HTR-8/SVneo (cell line): Measurements from ENCODE around the gene DNAJB2.

Source experiments
- DNase-seq: peaks from one replicate; pipeline ENCODE4 v3.0.0; 2011; ENCODE audit warnings: low spot score, mixed read lengths; ENCODE audit not compliant: insufficient read length
- FAIRE-seq: peaks from 2 replicates; lab custom pipeline; 2011; peaks lifted over from hg19 to GRCh38; lab: Jason Lieb, UNC

The DNAJB2 gene

DNA sequence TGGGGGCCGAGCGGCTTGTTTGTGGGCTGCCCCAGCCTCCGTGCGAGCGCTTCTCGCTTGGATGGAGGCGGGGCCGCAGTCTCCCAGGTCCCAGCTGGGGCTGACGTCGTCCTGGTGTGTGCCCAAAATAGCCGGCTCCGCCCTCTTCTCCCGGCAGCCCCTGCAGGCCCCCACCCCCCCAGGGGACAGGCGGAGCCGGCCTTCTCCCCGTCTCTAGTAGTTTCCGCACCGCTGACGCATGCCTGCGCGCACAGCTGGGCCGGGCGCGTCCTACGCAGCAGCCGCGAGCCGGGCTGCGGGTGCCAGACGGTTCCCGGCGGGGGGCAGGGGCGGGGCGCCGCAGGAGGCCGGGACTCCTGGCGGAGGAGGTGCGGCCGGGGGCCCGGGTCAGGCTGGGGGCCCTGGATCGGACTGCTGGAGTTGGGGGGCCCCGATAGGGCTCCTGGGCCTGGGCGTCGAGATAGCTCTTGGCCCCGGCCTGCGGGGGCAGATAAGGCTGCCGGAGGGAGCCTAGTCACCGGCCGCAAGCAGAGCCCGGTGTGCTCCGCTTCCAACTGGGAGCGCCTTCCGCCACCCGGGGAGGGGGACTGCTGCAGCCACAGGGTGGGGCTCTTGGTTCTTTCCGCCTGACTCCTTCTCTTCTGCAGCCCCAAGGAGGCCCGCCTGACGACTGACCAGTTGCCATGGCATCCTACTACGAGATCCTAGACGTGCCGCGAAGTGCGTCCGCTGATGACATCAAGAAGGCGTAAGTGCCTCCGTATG is at the start of gene DNAJB2:
Gene DNAJB2, plus strand, starts transcription at position 216 of the 765 bp plus-strand sequence. Its CDS starts 468 bp downstream, at position 684.
- FAIRE-seq (peak; percentile 85), DNase-seq (peak; percentile 98)

DNA sequence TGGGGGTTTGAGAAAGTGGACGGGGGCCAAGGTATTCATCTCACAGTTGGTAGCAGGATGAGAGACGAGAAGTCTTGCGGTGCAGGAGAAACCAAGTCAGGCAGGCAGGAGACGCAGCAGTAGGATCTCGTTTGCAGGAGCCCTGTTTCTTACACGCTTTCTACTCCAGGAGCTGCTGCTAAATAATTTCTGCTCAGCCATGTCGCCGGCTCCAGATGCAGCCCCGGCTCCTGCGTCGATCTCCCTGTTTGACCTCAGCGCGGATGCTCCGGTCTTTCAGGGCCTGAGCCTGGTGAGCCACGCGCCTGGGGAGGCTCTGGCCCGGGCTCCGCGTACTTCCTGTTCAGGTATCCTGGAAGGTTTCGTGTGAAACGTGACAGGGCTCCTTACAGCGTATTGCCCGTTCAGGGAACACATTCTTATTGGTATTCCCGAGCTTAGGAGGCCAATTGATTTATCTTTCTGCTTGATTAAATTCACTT is 49.1 kb upstream of the DNAJB2 start:
- DNase-seq (no peak), FAIRE-seq (no peak)

GRCh38 chr2:219234331-219234730 is 44.8 kb upstream of the DNAJB2 start:
- no peak for DNase-seq
- no peak for FAIRE-seq

DNA sequence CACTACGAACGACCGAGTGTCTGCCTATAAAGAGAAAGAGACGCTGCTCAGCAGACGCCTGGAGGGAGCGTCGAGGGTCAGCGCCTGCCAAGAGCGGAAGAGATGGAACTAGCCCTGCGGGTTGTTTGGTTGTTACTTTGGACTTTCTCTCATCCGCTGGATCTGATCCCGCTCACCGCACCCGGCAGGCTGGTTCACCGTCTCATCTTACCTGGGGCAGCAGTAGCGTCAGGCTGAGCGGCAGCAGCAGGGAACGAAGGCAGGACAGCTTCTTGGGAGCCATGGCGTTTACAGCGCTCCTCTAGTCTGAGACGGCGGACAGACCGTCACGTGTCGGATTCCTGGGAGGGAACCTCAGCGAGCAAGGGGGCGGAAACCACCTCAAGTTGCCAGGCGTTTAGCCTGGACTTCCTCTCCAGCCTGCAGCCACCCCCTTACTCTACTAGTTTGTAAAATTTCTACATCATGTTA is 35.8 kb upstream of the DNAJB2 start:
- FAIRE-seq (no peak), DNase-seq (no peak)

DNA sequence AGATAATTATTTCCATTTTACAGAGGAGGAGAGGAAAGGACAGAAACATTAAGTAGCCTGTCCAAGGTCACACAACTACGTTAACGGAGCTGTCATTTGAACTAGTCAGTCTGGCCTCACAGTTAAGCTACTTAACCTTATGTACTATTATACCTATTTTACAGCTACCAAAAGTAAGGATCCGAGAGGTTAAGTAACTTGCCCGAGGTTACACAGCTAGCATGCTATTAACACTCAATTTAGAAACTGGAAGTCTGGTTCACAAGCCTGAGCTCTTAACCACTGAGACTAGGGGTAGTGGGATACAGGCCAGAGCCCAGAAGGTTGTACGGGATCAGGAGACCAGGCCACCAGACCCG is 34.4 kb upstream of the DNAJB2 start:
- no peak for FAIRE-seq
- DNase-seq, result no peak

GRCh38 chr2:219245148-219245898 is 33.8 kb upstream of the DNAJB2 start, which contains the start of the genes GLB1L and STK16:
TSS of gene GLB1L (minus strand) at chr2:219245444. CDS start at chr2:219243573, 1,871 bp downstream.
TSS of gene STK16 (plus strand) at chr2:219245479. CDS start at chr2:219246000, 521 bp downstream.
- FAIRE-seq, result peak; percentile 89

GRCh38 chr2:219245899-219246230 is 33.3 kb upstream of the DNAJB2 start:
- DNase-seq (no peak), FAIRE-seq (no peak)

More at GRCh38 chr2:219245148-219245898, 33.8 kb upstream of the DNAJB2 start, which contains the start of the genes GLB1L and STK16:
- peak; percentile 97 for DNase-seq

DNA sequence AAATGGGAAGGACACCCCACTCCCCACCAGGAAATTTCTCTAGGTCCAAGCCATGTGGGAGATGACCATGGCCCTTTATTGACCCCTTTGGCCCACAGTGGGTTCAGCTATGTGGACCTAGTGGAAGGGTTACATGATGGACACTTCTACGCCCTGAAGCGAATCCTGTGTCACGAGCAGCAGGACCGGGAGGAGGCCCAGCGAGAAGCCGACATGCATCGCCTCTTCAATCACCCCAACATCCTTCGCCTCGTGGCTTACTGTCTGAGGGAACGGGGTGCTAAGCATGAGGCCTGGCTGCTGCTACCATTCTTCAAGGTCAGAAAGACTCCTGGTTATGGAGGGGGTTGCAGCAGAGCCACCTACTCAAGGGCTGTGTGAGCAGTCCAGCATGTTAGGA is 32.6 kb upstream of the DNAJB2 start:
- no peak for DNase-seq
- FAIRE-seq, result no peak

GRCh38 chr2:219247678-219248642 is 31.2 kb upstream of the DNAJB2 start:
- no peak for FAIRE-seq
- no peak for DNase-seq

GRCh38 chr2:219248845-219249202 is 30.3 kb upstream of the DNAJB2 start:
- DNase-seq, result no peak
- FAIRE-seq, result no peak

DNA sequence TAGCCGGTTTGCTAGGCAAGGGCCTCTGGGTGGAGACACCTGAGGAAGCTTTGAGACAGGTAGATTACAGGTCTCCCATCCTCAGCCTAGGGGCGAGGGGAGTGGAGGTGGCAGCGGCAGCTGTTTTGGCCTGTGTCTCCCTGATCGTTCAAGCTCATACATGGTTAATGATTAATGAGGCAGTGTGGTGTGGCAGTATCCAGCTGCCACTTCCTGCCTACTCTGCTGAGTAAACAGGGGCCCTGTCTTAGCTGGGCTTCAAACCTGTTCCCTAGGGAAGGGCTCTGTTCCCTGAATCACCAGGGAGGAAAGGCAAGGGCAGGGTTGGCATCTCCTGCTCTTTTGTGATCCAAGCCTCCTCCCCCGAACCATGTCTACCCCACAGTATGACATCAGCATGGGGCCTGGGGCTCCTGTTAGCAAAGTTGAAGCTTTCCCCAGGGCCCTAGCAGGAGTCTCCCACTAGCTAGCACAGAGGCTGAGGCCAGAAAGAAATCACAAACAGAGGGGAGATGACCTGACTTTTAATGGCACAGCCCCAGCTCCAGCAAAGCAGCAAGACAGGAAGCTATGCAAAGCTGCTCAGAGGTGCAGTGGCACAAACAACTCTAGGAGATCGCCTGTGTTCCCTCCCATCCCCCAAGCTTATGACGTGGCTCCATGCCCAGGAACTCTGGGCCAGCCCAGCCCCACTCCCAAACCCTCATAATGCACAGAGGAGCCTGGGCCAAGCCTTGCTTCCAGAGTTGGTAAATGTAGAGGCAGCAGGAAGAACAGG is 29.8 kb upstream of the DNAJB2 start:
- FAIRE-seq, result no peak
- no peak for DNase-seq

DNA sequence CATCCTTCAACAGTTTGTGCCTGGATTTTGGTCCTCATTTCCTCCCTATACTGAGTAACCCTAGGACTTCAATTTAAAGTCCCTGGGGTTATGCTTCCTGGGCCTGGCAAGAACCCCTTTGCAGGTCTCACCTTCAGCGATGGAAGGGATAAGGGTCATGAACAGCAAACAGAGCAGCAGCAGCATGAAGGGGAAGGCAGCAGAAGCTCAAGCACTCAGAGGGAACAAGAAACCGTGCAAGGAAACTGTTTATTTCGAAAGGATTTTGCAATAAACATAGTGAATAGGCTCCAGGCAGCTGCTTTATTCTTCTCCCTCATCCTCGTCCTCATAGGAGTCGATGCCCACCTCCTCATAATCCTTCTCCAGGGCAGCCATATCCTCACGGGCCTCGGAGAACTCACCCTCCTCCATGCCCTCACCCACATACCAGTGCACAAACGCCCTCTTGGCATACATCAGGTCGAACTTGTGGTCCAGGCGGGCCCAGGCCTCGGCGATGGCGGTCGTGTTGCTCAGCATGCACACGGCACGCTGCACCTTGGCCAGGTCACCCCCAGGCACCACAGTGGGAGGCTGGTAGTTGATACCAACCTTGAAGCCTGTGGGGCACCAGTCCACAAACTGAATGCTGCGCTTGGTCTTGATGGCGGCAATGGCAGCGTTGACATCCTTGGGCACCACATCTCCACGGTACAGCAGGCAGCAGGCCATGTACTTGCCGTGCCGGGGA is 29.0 kb upstream of the DNAJB2 start:
- DNase-seq (no peak), FAIRE-seq (no peak)

- no peak for DNase-seq
- FAIRE-seq, result no peak
Observed at GRCh38 chr2:219251656-219252055, 27.5 kb upstream of the DNAJB2 start.

GRCh38 chr2:219252084-219252483 is 27.1 kb upstream of the DNAJB2 start:
- FAIRE-seq (no peak), DNase-seq (no peak)

DNA sequence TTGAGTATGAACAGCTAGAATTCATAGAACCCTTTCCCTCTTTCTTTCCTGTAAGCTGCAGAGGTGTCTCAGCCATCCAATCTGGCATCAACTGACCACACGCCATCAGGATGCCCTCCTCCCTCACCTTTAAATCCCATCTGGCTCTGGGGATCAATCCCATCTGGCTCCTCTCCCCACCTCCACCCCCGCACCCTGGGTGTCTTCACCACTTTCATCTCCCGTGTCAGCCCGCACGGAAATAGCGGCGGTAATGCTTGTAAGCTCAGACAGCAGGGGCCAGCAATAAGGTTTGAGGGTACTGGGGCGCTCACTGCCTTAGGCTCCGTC is 26.6 kb upstream of the DNAJB2 start:
- FAIRE-seq (no peak), DNase-seq (no peak)

DNA sequence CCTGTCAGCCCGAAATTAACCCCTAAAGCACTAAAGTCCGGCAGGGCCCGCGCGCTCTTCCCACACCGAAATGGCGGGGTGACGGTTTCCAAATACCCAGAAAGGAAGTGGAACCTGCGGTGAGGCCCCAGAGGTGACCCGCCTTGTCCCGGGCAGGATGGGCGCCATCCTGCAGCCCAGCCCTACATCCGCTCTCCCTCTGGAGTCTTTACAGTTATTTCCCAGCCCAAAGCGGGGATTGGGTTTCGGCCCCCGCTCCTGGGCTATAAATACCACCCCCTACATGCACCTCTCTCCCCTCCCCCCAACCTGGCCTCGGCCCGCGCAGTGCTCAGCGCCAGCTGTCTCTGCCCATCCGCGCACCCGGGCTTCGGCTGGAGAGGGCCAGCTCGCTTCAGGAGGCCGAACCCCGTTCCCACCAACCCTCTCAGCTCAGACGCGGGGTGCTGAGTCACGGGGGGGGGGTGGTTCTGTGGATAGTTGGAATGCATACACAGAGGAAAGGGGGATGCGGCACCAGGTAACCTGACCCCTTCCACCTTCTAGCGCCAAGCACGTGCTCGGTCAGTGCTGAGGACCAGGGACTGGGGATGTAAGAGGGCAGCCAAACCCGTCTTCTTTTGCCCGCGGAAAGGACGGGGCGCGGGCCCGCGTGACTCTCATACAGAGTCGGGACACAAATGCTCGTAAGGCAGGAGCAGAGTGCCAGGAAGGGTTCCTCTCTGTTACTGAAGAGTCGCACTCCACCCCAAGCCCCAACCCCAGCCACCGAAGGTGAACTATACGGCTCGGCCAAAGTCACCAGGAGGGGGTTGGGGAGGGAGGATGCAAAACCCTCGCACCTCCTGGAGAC is 26.0 kb upstream of the DNAJB2 start, which contains the start of gene TUBA4B:
Gene TUBA4B, plus strand, starts transcription at position 344 of the 853 bp plus-strand sequence. Its CDS starts 165 bp downstream, at position 509.
- no peak for FAIRE-seq

DNA sequence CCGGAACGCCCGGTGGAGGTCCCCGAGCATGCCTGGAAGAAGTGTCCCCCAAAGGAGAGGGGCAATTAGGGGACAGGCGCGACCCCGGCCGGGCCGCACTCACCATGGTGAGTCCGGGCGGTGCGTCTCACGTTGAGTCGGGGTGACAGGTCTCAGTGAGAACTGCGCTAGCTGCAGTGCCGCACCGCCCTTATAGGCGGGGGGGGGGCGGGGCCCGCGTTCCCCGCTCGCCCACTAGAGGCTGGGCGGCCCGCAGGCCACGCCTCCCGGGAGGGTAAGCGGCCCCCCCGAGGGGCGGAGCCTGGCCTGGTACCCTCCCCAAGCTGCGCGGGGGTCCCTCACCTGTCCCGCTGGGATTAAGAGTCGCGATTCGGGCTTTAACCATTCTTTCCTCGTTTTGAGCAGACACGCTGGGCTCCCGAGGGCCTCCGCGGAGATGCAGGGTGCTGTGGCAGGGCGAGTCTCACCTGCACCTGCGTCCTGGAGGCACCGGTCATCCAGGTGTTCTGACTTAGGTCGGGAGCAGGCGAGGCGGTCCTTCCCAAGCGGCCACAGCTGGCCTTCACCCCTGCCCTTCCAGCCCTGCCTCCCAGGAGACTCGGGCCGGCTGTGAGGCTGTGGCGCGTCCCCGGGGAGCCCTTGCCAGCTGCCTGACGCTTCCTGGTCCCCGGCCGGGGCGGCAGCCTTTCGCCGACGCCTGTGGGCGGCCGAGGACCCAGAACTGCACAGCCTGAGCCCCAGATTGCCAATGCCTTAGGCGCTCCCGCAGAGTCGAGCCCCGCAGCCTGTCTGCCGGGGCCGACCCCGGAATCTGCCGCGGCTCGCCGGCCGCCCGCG is 25.2 kb upstream of the DNAJB2 start, which contains the start of gene TUBA4A:
Gene TUBA4A, minus strand, starts transcription at position 166 of the 837 bp plus-strand sequence. Its CDS starts 60 bp downstream, at position 106.
- no peak for FAIRE-seq

More for the DNA sequence above, 26.0 kb upstream of the DNAJB2 start, which contains the start of gene TUBA4B:
- DNase-seq, result no peak

More for the DNA sequence above, 25.2 kb upstream of the DNAJB2 start, which contains the start of gene TUBA4A:
- peak; percentile 67 for DNase-seq
